GM12878 (cell line): Measurements from ENCODE around the gene PRRT1B. TPM values are rescaled to one million over a fixed set of nuclear protein-coding genes. Genes with fewer than 3 reads are reported as not detected.

Source experiments
- ATAC-seq: fragments of 200-7000 bp; cut with Tn5 transposase; 3 replicates; pipeline ENCODE4 v1.9.1; 2020; ENCODE audit warnings: mild to moderate bottlenecking, moderate library complexity
- BruUV-seq: library from RNA; stranded (reverse); fragments of 400-500 nt; replicated peaks from 2 replicates; lab custom pipeline; 2021; lab: Mats Ljungman, UMichigan
- CTCF ChIA-PET: fragments of 300-600 bp; sonication (Branson Sonifier 250); formaldehyde crosslinking; extraction: SDS; loops from one replicate; lab custom pipeline; 2021; ENCODE audit warnings: inconsistent platforms; lab: Yijun Ruan, JAX
- POLR2A ChIA-PET: fragments of 350-600 bp; formaldehyde crosslinking; extraction: SDS; loops from one replicate; lab custom pipeline; 2021; ENCODE audit warnings: inconsistent platforms; lab: Charles Lee
- RAD21 ChIA-PET: fragments of 300-600 bp; sonication (Branson Sonifier 250); formaldehyde crosslinking; loops from one replicate; lab custom pipeline; 2023; ENCODE audit warnings: antibody characterized with exemption; ENCODE audit not compliant: unreplicated experiment; lab: Charles Lee
- SMC1A ChIA-PET: fragments of 300-600 bp; sonication (Branson Sonifier 250); formaldehyde crosslinking; loops from one replicate; lab custom pipeline; 2023; ENCODE audit not compliant: unreplicated experiment, uncharacterized antibody; lab: Charles Lee
- DNase-seq: peaks from one replicate; pipeline ENCODE4 v3.0.0-alpha.2; 2011; ENCODE audit warnings: low read depth, low spot score
- FAIRE-seq: peaks from 3 replicates; lab custom pipeline; 2011; peaks lifted over from hg19 to GRCh38; lab: Jason Lieb, UNC
- H2AFZ ChIP-seq: 2 replicates; pipeline ENCODE4 v1.6.0; 2011; ENCODE audit warnings: low read depth, low read length, control low read depth; ENCODE audit not compliant: control insufficient read depth
- H3K27ac ChIP-seq: 2 replicates; pipeline ENCODE4 v1.5.1; 2011; ENCODE audit warnings: control low read depth; ENCODE audit not compliant: control insufficient read depth, insufficient read depth
- H3K27me3 ChIP-seq, 2 experiments: replicated peaks in 1 of 2; 2 replicates each; pipeline versions ENCODE4 v1.6.0 to v1.6.1; 2011; ENCODE audit warnings: low read length in 1 of 2; ENCODE audit not compliant: control insufficient read depth in 2 of 2, insufficient read depth in 2 of 2
- H3K36me3 ChIP-seq, 2 experiments: 2 replicates each; pipeline ENCODE4 v1.5.1; 2011; ENCODE audit warnings: low read length in 1 of 2; ENCODE audit not compliant: control insufficient read depth in 2 of 2, insufficient read depth in 2 of 2
- H3K4me1 ChIP-seq: 2 replicates; pipeline ENCODE4 v1.6.1; 2011; ENCODE audit warnings: mild to moderate bottlenecking, low read length, moderate library complexity, mixed read lengths; ENCODE audit not compliant: control insufficient read depth, insufficient read depth
- H3K4me2 ChIP-seq: 2 replicates; pipeline ENCODE4 v1.6.0; 2011; ENCODE audit warnings: control low read depth; ENCODE audit not compliant: control insufficient read depth, insufficient read depth
- H3K4me3 ChIP-seq: fragments of 200-600 bp; sonication (generic); 2 replicates; pipeline ENCODE4 v1.5.1; 2016
- H3K79me2 ChIP-seq: 2 replicates; pipeline ENCODE4 v1.6.0; 2011; ENCODE audit warnings: low read length; ENCODE audit not compliant: control insufficient read depth, insufficient read depth
- H3K9ac ChIP-seq: 2 replicates; pipeline ENCODE4 v1.8.0; 2011; ENCODE audit warnings: low read length, control low read depth, mixed read lengths; ENCODE audit not compliant: control insufficient read depth, insufficient read depth
- H3K9me3 ChIP-seq: replicated peaks from 3 replicates; pipeline ENCODE4 v1.5.1; 2011; ENCODE audit warnings: mild to moderate bottlenecking, low read length; ENCODE audit not compliant: control insufficient read depth, insufficient read depth
- H4K20me1 ChIP-seq: 2 replicates; pipeline ENCODE4 v1.6.0; 2011; ENCODE audit not compliant: control insufficient read depth, insufficient read depth
- MTA3 ChIP-seq: IDR thresholded peaks from 2 replicates; pipeline ENCODE4 v1.6.1; 2012; ENCODE audit warnings: low read length, inconsistent platforms, borderline replicate concordance
- NR2F1 ChIP-seq: fragments of 450-650 bp; conservative IDR thresholded peaks from 2 replicates; pipeline ENCODE4 v1.6.1; 2017; ENCODE audit warnings: mild to moderate bottlenecking
- POU2F2 ChIP-seq: IDR thresholded peaks from 3 replicates; pipeline ENCODE4 v1.6.1; 2011; ENCODE audit warnings: low read depth, mild to moderate bottlenecking, low read length, borderline replicate concordance
- TBL1XR1 ChIP-seq: IDR thresholded peaks from 2 replicates; pipeline ENCODE4 v1.6.1; 2012; ENCODE audit warnings: low read depth, low read length, improper control_type of control experiment
- TCF7 ChIP-seq: IDR thresholded peaks from 2 replicates; pipeline ENCODE4 v1.6.1; 2014; ENCODE audit warnings: antibody characterized with exemption, borderline replicate concordance
- ZBTB40 ChIP-seq: fragments of 450-650 bp; IDR thresholded peaks from 2 replicates; pipeline ENCODE4 v1.6.1; 2016; ENCODE audit warnings: mild to moderate bottlenecking, moderate library complexity, borderline replicate concordance
- WGBS: methylation state at CpG from one replicate; pipeline ENCODE4 v1.1.6; 2016; ENCODE audit warnings: low lambda C conversion rate; ENCODE audit not compliant: insufficient replicate concordance, insufficient coverage; ENCODE audit errors: missing lambda C conversion rate; 5-methylcytosine and 5-hydroxymethylcytosine counted together
- in situ Hi-C: fragments of 300-500 bp; cut with MboI; formaldehyde crosslinking; loops from 9 replicates; pipeline ENCODE4 v1.14.3; 2018; ENCODE audit warnings: mixed read lengths
- intact Hi-C: fragments of 100-400 bp; cut with micrococcal nuclease; formaldehyde crosslinking; loops from one replicate; pipeline ENCODE4 v1.14.2; 2022; ENCODE audit not compliant: unreplicated experiment
- polyA plus RNA-seq, 11 experiments: library from polyadenylated mRNA; depleted of rRNA in 4 of 11; unstranded in 6 of 11; stranded (reverse) in 5 of 11; fragments of >200 nt; fragmentation: Nextera tagmentation in 4 of 11; fragmentation: Illumina TruSeq in 1 of 11; extraction: Ambion mirVana in 4 of 11; extraction: Trizol in 1 of 11; gene quantifications; 1 replicate in 1 of 11; 2 replicates in 10 of 11; pipeline versions ENCODE4 v1.2.1 to v1.2.3, GENCODE V29; 2011 to 2016; ENCODE audit warnings: inconsistent platforms in 2 of 11, missing spikeins in 2 of 11, low read depth in 1 of 11
- total RNA-seq, 4 experiments: library from RNA; depleted of rRNA in 3 of 4; stranded (reverse); fragments of >200 nt in 3 of 4; fragmentation: Illumina TruSeq in 1 of 4; extraction: Trizol in 1 of 4; gene quantifications; 2 replicates each; pipeline versions ENCODE4 v1.2.1 to v1.2.3, GENCODE V29; 2013 to 2021

PRRT1B gene
- total and polyA plus RNA-seq, 10 of the 15 experiments (the other 5 are each of a cell fraction or from before 2014, with no cell fraction given) = not detected

- Histone ChIP-seq H4K20me1 (no peaks in the 10 kb centered on the region), H3K4me1 (no peaks in the 10 kb centered on the region), H3K4me3 (no peak overlapping the region), H3K79me2 (no peaks in the 10 kb centered on the region), H3K9ac (no peak overlapping the region), H3K27me3 (no peaks in the 10 kb centered on the region), H2AFZ (no peak overlapping the region), H3K9me3 (no peaks in the 10 kb centered on the region), H3K27ac (no peak overlapping the region), H3K36me3 (peaks cover 26 to 42% of the 10 kb centered on the region in 2 experiments), H3K4me2 (no peak overlapping the region)
- BruUV-seq = no TSS peak
- ATAC-seq (no peak), DNase-seq (no peak), FAIRE-seq (no peak)
- RAD21 ChIA-PET = interaction anchor here (1.1 kb wide), 1 partner anchor 19 kb away, joined by 3 read pairs; no protein-coding TSS in a partner anchor
- intact Hi-C loops = no loop called here
- 89% methylated on average over 9 of the region's 9 CpGs for WGBS
- POLR2A ChIA-PET = no interaction called here
- CTCF ChIA-PET = interaction anchor here (1.0 kb wide), 1 partner anchor 133 kb away, joined by 3 read pairs; no protein-coding TSS in a partner anchor
- no peak for TF ChIP-seq MTA3
- no peak for TF ChIP-seq TCF7
- no peak for TF ChIP-seq POU2F2
- no peak for TF ChIP-seq TBL1XR1
- TF ChIP-seq NR2F1 = no peak
- no peak for TF ChIP-seq ZBTB40
- in situ Hi-C loops = no loop called here
- SMC1A ChIA-PET = no interaction called here
Observed at GRCh38 chr9:131603199-131603598, 57.9 kb downstream of the PRRT1B start.
